ENCODE measurements around the gene CCDC134.
A peak's percentile ranks its signal among the peaks of the same experiment; 100 is the strongest.

GRCh38 chr22:41848468-41848867, 48.0 kb downstream of the CCDC134 start:
- TF ChIP-seq POLR2A (IDR thresholded peaks at IDR 0.05) = no peak
- peak in 3 of 6 experiments; percentile 20 to 42 (median 37) for TF ChIP-seq CTCF (IDR thresholded peaks at IDR 0.05)
